ENCODE measurements around the gene SZT2.

The SZT2 gene

GRCh38 chr1:43389326-43390313 is at the start of gene SZT2, which contains the start of gene MED8:
Gene SZT2, plus strand, starts transcription at chr1:43389899. Its CDS starts 70 bp downstream, at chr1:43389969.
Gene MED8, minus strand, starts transcription at chr1:43389800. Its CDS starts 36 bp downstream, at chr1:43389764.
- DNase-seq (ENCODE audit: low read depth), result peak; percentile 92
- no peak for TF ChIP-seq CTCF (conservative IDR thresholded peaks at IDR 0.05; ENCODE audit: low read depth, low read length)
- H3K4me3 ChIP-seq (ENCODE audit: low read depth, low read length), result peak within 1 kb of the TSS; percentile 89

- TF ChIP-seq CTCF (conservative IDR thresholded peaks at IDR 0.05; ENCODE audit: low read depth, low read length), result no peak
- no peak for DNase-seq (ENCODE audit: low read depth)
Observed at GRCh38 chr1:43340559-43340958, 49.1 kb upstream of the SZT2 start.

GRCh38 chr1:43344267-43344850 is 45.3 kb upstream of the SZT2 start:
- no peak for TF ChIP-seq CTCF (conservative IDR thresholded peaks at IDR 0.05; ENCODE audit: low read depth, low read length)
- no peak for DNase-seq (ENCODE audit: low read depth)
- H3K4me3 ChIP-seq (ENCODE audit: low read depth, low read length), result no peak overlapping the region

More at GRCh38 chr1:43340559-43340958, 49.1 kb upstream of the SZT2 start:
- H3K4me3 ChIP-seq (ENCODE audit: low read depth, low read length), result no peak overlapping the region

- no peak overlapping the region for H3K4me3 ChIP-seq (ENCODE audit: low read depth, low read length)
- DNase-seq (ENCODE audit: low read depth), result no peak
- no peak for TF ChIP-seq CTCF (conservative IDR thresholded peaks at IDR 0.05; ENCODE audit: low read depth, low read length)
Observed at GRCh38 chr1:43345120-43345519, 44.6 kb upstream of the SZT2 start.

- DNase-seq (ENCODE audit: low read depth), result no peak
- H3K4me3 ChIP-seq (ENCODE audit: low read depth, low read length), result no peak overlapping the region
- TF ChIP-seq CTCF (conservative IDR thresholded peaks at IDR 0.05; ENCODE audit: low read depth, low read length), result no peak
Observed at GRCh38 chr1:43346636-43347035, 43.1 kb upstream of the SZT2 start.

- H3K4me3 ChIP-seq (ENCODE audit: low read depth, low read length), result peak overlapping the region; percentile 67
- TF ChIP-seq CTCF (conservative IDR thresholded peaks at IDR 0.05; ENCODE audit: low read depth, low read length), result no peak
Observed at GRCh38 chr1:43348343-43348808, 41.3 kb upstream of the SZT2 start.

More at GRCh38 chr1:43348343-43348808, 41.3 kb upstream of the SZT2 start:
- DNase-seq (ENCODE audit: low read depth), result no peak
